Karpas-422 (cell line): ENCODE results near the gene PLBD1. TPM values are rescaled to one million over a fixed set of nuclear protein-coding genes. Genes with fewer than 3 reads are reported as not detected.

Source experiments
- DNase-seq: peaks from one replicate; pipeline ENCODE4 v3.0.0-alpha.2; 2015
- H2AFZ ChIP-seq: fragments of 200-600 bp; sonication (generic); 2 replicates; pipeline ENCODE4 v1.6.1; 2014; ENCODE audit warnings: antibody characterized with exemption, low read length, mixed read lengths
- H3K27ac ChIP-seq: fragments of 200-600 bp; sonication (generic); 2 replicates; pipeline ENCODE4 v1.5.1; 2014; ENCODE audit warnings: mild to moderate bottlenecking, low read length, moderate library complexity
- H3K27me3 ChIP-seq: fragments of 200-600 bp; sonication (generic); 2 replicates; pipeline ENCODE4 v1.6.1; 2014; ENCODE audit warnings: low read length, mixed read lengths
- H3K36me3 ChIP-seq: fragments of 200-600 bp; sonication (generic); 2 replicates; pipeline ENCODE4 v1.6.1; 2014; ENCODE audit warnings: low read length, mixed read lengths; ENCODE audit not compliant: insufficient read depth
- H3K4me1 ChIP-seq: fragments of 200-600 bp; sonication (generic); 2 replicates; pipeline ENCODE4 v1.6.1; 2014; ENCODE audit warnings: mild to moderate bottlenecking, low read length, mixed read lengths
- H3K4me2 ChIP-seq: fragments of 200-600 bp; sonication (generic); 2 replicates; pipeline ENCODE4 v1.6.1; 2014; ENCODE audit warnings: low read length, low read depth, mild to moderate bottlenecking; ENCODE audit not compliant: poor library complexity, severe bottlenecking
- H3K4me3 ChIP-seq: fragments of 200-600 bp; sonication (generic); 2 replicates; pipeline ENCODE4 v1.5.1; 2014; ENCODE audit warnings: mild to moderate bottlenecking, antibody characterized with exemption, low read length, mixed read lengths
- H3K79me2 ChIP-seq: fragments of 200-600 bp; sonication (generic); 2 replicates; pipeline ENCODE4 v1.6.1; 2014; ENCODE audit warnings: mild to moderate bottlenecking, low read length, mixed read lengths
- H3K9ac ChIP-seq: fragments of 200-600 bp; sonication (generic); 2 replicates; pipeline ENCODE4 v1.6.0; 2014; ENCODE audit warnings: low read length
- H3K9me2 ChIP-seq: fragments of 200-600 bp; sonication (generic), shearing (Covaris generic); replicated peaks from 2 replicates; pipeline ENCODE4 v1.6.0; 2014; ENCODE audit warnings: mild to moderate bottlenecking, low read length, moderate library complexity; ENCODE audit not compliant: insufficient read depth
- H3K9me3 ChIP-seq: fragments of 300-700, 200-600 bp; sonication (generic); 2 replicates; pipeline ENCODE4 v1.6.1; 2014; ENCODE audit warnings: low read length, mixed read lengths
- H4K20me1 ChIP-seq: fragments of 200-600 bp; sonication (generic); 2 replicates; pipeline ENCODE4 v1.6.1; 2014; ENCODE audit warnings: mild to moderate bottlenecking, antibody characterized with exemption, low read length, low read depth; ENCODE audit not compliant: insufficient read depth
- total RNA-seq: library from RNA; depleted of rRNA; stranded (reverse); fragments of >200 nt; shearing (Covaris generic); gene quantifications from 2 replicates; pipeline ENCODE4 v1.2.3, GENCODE V29; 2014; ENCODE audit warnings: low replicate concordance

The PLBD1 gene
- total RNA-seq, 1 experiment from 2014 or later: not detected

DNA sequence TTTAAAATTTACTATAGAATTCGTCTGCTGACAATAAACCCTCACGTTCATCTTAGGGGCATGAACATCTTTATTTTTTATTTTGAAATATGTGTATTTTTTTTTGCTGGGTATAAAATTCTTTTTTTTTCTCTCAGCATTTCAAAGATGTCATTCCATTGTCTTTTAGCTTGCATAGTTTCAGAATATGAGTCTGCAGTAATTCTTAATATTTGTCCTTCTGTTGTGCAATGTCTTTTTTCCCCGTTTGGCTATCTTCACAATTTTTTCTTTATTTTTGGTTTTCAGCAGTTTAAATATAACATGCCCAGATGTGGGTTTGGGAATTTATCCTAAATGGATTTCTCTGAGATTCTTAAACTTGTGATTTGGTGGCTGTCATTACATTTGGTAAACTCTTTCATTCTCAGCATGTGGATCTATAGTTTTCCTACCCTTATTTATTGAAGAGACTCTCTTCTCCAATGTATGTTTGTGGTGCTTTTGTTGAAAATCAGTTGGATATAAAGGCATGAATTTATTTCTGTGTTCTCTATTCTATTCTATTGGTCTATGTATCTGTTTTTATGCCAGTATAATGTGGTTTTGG is 37.8 kb upstream of the PLBD1 start:
- Histone ChIP-seq H3K9me2 (no peaks in the 10 kb centered on the region), H3K36me3 (no peaks in the 10 kb centered on the region), H3K27me3 (no peaks in the 10 kb centered on the region), H3K79me2 (no peaks in the 10 kb centered on the region), H3K4me2 (no peak overlapping the region), H3K4me3 (no peak overlapping the region), H2AFZ (no peak overlapping the region), H4K20me1 (no peaks in the 10 kb centered on the region), H3K4me1 (peaks cover 15% of the 10 kb centered on the region), H3K9ac (no peak overlapping the region), H3K27ac (no peak overlapping the region), H3K9me3 (peaks cover 23% of the 10 kb centered on the region)
- peak; percentile 54 for DNase-seq

DNA sequence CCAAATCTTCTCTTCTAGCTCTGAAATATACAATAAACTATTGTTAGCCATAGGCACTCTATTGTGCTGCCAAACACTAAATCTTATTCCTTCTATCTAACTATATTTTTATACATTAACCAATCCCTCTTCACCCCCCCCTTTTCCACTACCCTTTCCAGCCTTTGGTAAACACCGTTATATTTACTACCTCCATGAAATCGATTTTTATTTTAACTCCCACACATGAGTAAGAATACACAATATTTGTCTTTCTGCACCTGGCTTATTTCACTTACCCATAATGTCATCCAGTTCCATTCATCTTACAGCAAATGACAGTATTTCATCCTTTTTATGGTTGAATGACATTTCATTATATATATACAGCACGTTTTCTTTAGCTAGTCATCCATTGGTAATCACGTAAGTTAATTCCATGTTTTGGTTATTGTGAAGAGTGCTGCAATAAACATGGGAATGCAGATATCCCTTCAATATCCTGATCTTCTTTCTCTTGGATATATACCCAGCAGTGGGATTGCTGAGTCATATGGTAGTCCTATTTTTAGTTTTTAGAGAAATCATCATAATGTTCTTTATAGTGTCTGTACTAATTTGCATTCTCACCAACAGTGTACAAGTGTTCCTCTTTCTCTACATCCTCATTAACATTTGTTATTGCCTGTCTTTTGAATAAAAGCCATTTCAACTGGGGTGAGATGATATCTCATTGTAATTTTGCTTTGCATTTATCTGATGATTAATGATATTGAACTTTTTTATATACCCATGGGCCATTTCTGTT is 34.2 kb upstream of the PLBD1 start:
- Histone ChIP-seq H3K9ac (no peak overlapping the region), H3K36me3 (no peaks in the 10 kb centered on the region), H3K9me3 (peaks cover 16% of the 10 kb centered on the region), H3K9me2 (no peaks in the 10 kb centered on the region), H3K79me2 (no peaks in the 10 kb centered on the region), H3K27me3 (no peaks in the 10 kb centered on the region), H2AFZ (no peak overlapping the region), H3K4me2 (peak overlapping the region; percentile 26), H3K4me1 (peaks cover 15% of the 10 kb centered on the region), H3K27ac (no peak overlapping the region), H4K20me1 (no peaks in the 10 kb centered on the region), H3K4me3 (no peak overlapping the region)
- DNase-seq: peak; percentile 69

DNA sequence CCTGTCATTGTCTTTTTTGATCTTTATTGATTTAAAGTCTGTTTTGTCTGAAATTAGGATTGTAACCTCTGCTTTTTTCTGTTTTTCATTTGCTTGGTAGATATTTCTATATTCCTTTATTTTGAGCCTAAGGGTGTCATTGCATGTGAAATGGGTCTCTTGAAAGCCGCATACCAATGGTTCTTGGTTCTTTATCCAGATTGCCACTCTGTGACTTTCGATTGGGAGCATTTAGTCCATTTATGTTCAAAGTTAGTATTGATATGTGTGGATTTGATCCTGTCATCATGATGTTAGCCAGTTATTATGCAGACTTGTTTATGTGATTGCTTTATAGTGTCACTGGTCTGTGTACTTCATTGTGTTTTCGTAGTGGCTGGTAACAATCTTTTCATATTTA is 29.8 kb upstream of the PLBD1 start:
- Histone ChIP-seq H3K79me2 (no peaks in the 10 kb centered on the region), H3K4me3 (no peak overlapping the region), H3K9me3 (no peaks in the 10 kb centered on the region), H3K9ac (no peak overlapping the region), H3K4me1 (peaks cover 10% of the 10 kb centered on the region), H3K27ac (no peak overlapping the region), H3K4me2 (no peak overlapping the region), H4K20me1 (no peaks in the 10 kb centered on the region), H3K9me2 (no peaks in the 10 kb centered on the region), H3K27me3 (no peaks in the 10 kb centered on the region), H3K36me3 (no peaks in the 10 kb centered on the region), H2AFZ (no peak overlapping the region)
- no peak for DNase-seq

DNA sequence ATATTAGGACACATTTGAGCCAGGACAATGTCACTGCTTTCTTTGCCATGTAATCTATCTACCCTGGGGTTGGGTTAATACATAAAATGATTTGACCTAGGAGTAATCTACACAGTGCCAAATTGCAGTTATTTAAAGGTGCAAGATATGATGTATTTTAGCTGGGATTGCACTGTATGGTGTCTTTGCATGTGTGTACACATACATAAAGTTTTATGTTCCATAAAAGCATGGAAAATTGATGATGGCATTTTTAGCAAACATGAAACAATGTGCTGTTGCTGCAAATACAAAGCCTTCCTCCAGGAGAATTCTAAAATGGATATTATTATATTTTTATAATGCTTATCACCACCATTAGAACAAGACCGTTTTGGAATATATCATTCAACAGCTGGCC is 24.0 kb upstream of the PLBD1 start:
- H3K4me2 ChIP-seq: no peak overlapping the region
- no peak overlapping the region for H3K9ac ChIP-seq
- no peak overlapping the region for H3K27ac ChIP-seq
- no peaks in the 10 kb centered on the region for H3K79me2 ChIP-seq
- no peaks in the 10 kb centered on the region for H3K36me3 ChIP-seq
- no peaks in the 10 kb centered on the region for H3K4me1 ChIP-seq
- DNase-seq: no peak
- no peak overlapping the region for H2AFZ ChIP-seq
- H3K9me3 ChIP-seq: no peaks in the 10 kb centered on the region
- H4K20me1 ChIP-seq: no peaks in the 10 kb centered on the region
- H3K9me2 ChIP-seq: no peaks in the 10 kb centered on the region
- no peaks in the 10 kb centered on the region for H3K27me3 ChIP-seq
- no peak overlapping the region for H3K4me3 ChIP-seq

DNA sequence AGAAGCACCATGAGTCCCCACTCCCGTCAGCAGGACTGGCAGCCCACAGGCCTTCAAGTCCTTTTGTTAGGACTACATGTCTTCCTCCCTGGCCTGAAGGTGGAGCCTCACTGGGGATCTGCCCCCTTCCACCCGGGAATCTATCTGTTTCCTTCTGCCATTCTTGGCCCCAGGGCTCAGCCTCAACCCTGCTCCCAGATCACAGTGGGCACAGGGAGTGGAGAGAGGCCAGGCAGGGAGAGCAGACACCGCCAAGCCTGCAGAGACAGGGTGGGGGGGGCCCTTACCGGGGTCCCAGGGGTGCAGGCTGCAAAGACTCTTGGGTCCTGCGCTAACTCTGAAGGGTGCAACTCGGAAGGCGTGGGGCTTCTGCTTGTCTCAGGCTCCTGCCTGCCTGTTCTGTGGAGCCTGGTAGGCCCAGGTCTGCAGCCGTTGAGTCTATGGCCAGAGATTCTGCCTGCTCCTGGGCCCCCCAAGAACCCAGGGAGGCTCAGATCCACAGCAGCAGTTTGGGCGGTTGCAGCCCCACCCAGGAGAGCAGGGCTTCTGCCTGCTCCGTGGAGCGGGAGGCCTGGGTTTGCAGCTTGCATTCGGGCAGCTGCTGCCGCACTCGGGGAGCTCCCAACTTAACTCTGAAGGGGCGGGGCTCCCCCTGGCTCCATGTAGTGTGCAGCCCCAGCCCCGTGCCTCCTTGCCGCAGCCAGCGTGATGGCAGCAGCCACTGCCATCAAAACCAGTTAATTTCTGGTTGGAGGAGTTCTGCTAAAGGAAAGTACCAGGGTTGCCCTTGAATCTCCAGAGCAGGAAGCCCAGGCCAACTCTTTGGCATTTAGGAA is 21.7 kb upstream of the PLBD1 start:
- Histone ChIP-seq H3K4me1 (no peaks in the 10 kb centered on the region), H3K27me3 (no peaks in the 10 kb centered on the region), H3K9me3 (no peaks in the 10 kb centered on the region), H3K9ac (no peak overlapping the region), H2AFZ (no peak overlapping the region), H3K9me2 (no peaks in the 10 kb centered on the region), H3K27ac (no peak overlapping the region), H3K79me2 (no peaks in the 10 kb centered on the region), H3K4me3 (no peak overlapping the region), H3K4me2 (no peak overlapping the region), H4K20me1 (no peaks in the 10 kb centered on the region), H3K36me3 (no peaks in the 10 kb centered on the region)
- no peak for DNase-seq

DNA sequence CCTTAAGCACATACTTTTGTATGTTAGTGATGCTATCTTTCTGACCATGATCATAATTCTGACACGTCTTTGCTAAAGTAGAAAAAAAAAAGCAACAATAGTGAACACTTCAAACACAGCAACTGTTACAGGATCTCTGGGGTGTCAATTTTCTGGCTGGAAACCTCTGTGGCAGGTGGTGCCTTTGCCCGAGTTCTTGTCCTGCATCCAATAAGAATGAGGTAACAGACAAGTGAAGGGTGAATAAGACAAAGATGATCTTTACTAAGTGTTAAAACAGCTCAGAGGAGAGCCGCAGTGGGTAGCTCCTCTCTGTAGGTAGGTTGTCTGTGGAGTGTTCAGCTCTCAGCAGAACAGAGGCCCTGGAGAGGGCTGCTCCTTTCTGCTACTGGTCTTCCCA is 20.9 kb upstream of the PLBD1 start:
- H3K27ac ChIP-seq: no peak overlapping the region
- H3K4me1 ChIP-seq: no peaks in the 10 kb centered on the region
- no peak overlapping the region for H3K9ac ChIP-seq
- H4K20me1 ChIP-seq: no peaks in the 10 kb centered on the region
- no peaks in the 10 kb centered on the region for H3K9me2 ChIP-seq
- H3K4me2 ChIP-seq: no peak overlapping the region
- H3K9me3 ChIP-seq: no peaks in the 10 kb centered on the region
- H3K4me3 ChIP-seq: no peak overlapping the region
- H3K36me3 ChIP-seq: no peaks in the 10 kb centered on the region
- no peaks in the 10 kb centered on the region for H3K27me3 ChIP-seq
- no peak overlapping the region for H2AFZ ChIP-seq
- no peak for DNase-seq
- no peaks in the 10 kb centered on the region for H3K79me2 ChIP-seq

DNA sequence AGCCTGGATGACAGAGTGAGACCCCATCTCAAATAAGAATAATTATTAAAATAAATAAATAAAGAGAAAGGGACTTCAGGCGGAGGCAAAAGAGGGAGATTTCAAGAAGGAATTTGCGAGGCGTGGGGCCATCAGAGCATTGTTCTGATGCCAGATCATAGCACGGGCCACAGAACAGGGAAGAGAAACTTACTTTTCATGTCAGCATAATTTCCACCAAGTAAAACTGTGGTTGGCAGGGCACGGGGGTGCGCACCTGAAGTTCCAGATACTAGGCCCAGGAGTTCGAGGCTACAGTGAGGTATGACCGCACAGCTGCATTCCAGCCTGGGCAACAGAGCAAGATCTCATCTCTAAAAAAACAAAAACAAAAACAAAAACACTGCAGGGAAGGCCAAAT is 11.0 kb upstream of the PLBD1 start:
- Histone ChIP-seq H3K27ac (peak overlapping the region; percentile 97), H3K9me2 (no peaks in the 10 kb centered on the region), H3K4me1 (peaks cover 43% of the 10 kb centered on the region), H3K36me3 (no peaks in the 10 kb centered on the region), H2AFZ (peak overlapping the region; percentile 30; the same call in 1 of the 2 replicates), H3K9ac (no peak overlapping the region), H3K27me3 (no peaks in the 10 kb centered on the region), H3K79me2 (no peaks in the 10 kb centered on the region), H3K4me3 (no peak overlapping the region), H4K20me1 (no peaks in the 10 kb centered on the region), H3K4me2 (no peak overlapping the region), H3K9me3 (no peaks in the 10 kb centered on the region)
- DNase-seq: no peak

DNA sequence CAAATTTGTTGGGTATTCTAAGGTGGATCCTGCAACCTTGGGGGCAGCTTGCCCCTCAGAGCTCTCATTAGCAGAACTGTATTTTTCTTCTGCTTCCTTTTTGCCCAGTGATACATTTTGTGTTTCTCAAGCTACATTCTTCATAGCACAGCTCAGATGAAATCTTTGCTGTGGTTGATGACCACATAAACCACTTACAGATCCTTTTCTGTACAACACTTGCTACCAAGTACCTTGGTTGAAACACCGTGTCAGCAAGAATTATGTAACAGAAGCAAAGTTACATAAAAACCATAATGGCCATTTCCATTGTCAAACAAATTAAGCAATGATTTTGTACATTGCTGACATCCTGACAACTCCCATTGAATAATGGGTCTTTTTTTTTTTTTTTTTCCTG is 9.7 kb upstream of the PLBD1 start:
- peak; percentile 55 for DNase-seq
- no peaks in the 10 kb centered on the region for H3K9me2 ChIP-seq
- no peaks in the 10 kb centered on the region for H3K36me3 ChIP-seq
- no peaks in the 10 kb centered on the region for H3K9me3 ChIP-seq
- H3K9ac ChIP-seq: peak overlapping the region; percentile 26
- no peaks in the 10 kb centered on the region for H3K27me3 ChIP-seq
- peak overlapping the region; percentile 28 for H2AFZ ChIP-seq
- no peaks in the 10 kb centered on the region for H4K20me1 ChIP-seq
- H3K4me1 ChIP-seq: peaks cover 53% of the 10 kb centered on the region
- H3K4me3 ChIP-seq: peak overlapping the region; percentile 29; the same call in 1 of the 2 replicates
- H3K79me2 ChIP-seq: no peaks in the 10 kb centered on the region
- H3K27ac ChIP-seq: peak overlapping the region; percentile 97
- H3K4me2 ChIP-seq: peak overlapping the region; percentile 66
